ENCODE measurements around the gene PAPOLG.
"Not testable (repeated sequence)": the region's sequence is repeated elsewhere in the genome, so short reads cannot be mapped to it uniquely, and the experiment has no call there.

The PAPOLG gene

DNA sequence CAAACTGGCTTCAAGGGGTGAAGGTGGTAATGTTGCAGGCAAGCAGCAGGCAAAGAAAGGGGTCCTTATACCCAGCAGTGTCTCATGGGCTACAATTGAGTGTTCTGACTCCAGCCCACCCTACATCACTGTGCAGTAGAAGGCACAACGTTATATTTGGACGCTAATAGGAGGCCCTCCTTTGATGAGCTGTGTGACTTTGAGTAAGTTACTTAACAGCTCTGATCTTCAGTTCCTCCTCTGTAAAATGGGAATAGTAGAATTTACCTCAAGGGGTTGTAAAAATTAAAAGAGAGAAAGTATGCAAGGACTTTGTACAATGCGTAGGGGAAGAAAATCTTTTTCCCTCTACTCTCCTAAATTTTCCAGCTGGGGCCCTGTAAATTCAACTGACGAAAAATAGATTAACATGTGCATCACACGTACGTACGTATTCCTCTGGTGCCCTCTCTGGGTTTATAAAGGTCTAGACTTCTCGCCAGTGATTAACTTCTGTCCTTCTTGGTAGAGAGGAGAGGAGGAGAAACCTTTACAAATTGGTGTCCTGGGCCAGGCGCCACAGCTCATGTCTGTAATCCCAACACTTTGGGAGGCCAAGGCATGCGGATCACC, 67.7 kb downstream of the PAPOLG start:
- no peak for DNase-seq (ENCODE audit: low read depth)

DNA sequence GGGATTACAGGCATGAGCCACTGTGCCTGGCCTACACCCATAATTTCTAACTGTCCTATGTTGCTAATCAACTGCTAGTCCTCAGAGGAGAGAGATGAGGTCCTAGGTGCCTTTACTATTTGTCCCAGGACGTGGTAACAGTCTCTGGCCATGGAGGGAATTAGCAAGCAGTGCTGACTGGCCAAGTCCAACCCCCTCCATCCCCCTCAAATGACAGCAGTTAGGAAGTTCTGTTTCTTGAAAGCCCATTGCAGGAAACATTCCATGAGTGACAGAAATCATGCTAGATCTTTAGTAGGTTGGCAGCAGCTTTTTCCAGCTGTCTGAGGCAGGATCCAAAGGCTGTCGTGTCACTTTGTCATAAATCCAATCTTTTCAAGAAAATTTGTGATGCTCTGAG, 69.6 kb downstream of the PAPOLG start:
- no peak for DNase-seq (ENCODE audit: low read depth)

DNA sequence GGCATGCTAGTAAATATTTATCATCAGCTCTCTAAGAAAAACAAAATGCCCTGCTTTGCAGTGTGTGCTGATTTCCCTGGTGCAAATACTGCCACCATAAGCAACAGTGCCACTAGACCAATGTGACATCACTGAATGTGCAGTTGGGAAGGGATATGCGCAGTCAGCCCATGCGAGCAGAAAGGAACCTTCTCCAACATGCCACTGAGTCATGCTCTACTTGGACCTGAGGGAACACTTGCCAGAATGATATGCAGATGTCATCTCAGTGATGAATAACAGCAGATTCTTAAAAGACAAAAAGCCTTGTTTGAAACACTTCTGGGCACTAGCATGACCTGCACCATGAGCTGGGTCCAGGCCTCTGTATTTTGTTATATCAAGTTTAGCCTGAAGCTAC, 70.0 kb downstream of the PAPOLG start:
- DNase-seq (ENCODE audit: low read depth), result no peak

DNA sequence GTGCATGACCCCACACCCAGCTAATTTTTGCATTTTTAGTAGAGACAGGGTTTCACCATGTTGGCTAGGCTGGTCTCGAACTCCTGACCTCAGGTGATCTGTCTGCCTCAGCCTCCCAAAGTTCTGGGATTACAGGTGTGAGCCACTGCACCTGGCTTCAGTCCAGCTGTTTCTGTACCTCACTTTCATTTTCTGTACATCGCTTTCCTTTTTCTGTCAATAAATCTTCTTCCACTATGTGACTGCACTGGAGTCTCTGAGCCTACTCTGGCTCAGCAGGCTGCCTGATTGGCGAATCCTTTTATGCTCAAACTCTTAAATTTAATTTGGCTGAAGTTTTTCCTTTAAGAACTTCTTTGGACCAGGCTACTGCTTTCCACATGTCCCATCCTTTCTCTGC, 70.8 kb downstream of the PAPOLG start:
- not testable (repeated sequence) for DNase-seq (ENCODE audit: low read depth)

DNA sequence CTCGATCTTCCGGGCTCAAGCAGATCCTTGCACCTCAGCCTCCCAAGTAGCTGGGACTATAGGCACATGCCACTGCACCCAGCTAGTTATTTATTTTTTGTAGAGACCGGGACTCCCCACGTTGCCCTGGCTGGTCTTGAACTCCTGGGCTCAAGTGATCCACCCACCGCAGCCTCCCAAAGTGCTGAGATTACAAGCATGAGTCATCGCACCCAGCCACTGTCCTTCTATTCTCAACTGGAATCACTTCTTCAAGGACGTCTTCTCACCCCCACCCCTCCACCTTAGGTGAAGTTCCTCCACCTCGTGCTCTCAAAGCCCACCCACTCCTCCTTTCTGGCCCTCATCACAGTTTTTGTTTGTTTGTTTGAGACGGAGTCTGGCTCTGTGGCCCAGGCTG, 71.3 kb downstream of the PAPOLG start:
- no peak for DNase-seq (ENCODE audit: low read depth)

DNA sequence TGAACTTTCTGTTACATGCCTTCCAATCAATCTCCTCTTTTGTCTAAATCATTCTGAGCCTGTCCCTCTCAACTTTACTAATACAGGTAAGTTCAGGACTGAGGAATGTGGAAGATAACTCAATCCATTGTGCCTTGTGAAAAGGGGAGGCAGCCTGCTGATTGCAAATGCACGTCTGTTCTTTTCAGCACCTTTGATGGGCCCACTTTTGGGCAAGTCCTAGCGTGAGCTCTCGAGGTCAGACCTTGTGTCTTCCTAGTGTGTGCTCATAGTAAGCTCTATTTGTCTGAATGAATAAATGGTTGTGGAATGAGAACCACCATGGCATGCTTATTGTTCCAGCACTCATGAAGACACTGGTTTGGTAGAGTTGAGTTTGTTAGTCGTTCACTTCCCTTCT, 74.9 kb downstream of the PAPOLG start:
- no peak for DNase-seq (ENCODE audit: low read depth)

DNA sequence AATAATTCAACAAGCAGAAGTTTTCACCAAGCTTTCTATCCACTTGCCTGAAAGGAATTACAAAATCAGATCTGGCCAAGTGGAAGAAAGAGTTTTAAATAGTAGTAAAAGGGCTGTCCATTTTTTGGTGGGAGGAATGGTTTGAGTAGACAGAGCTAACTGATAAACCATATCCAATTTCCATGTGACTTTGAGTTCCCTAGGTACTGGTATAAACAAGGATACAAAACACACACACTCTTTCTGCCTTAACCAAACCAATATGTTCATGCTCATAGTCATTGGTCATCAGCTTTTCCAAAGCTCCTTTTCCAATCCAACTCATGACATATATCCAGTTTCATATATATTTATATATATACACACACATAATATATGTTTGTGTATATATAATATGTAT, 75.9 kb downstream of the PAPOLG start:
- DNase-seq (ENCODE audit: low read depth), result no peak

DNA sequence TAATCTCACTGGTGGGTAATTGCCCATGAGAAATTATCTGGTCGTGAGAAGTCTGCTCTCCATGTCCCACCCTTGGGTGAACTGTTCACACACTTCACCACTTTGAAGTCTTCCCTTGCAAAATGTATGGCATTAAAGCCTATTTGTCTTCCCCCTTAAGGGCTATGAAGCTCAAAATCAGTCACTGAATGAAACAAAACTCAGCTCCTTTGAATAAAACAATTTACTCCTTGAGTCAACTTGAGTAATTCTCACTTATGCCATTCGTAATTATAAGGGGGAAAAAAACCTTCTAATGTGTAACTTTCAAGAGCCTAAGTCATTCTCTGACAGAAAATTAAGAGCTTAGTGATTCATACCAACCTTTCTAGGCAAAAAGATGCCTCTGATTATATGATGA, 76.6 kb downstream of the PAPOLG start:
- no peak for DNase-seq (ENCODE audit: low read depth)

DNA sequence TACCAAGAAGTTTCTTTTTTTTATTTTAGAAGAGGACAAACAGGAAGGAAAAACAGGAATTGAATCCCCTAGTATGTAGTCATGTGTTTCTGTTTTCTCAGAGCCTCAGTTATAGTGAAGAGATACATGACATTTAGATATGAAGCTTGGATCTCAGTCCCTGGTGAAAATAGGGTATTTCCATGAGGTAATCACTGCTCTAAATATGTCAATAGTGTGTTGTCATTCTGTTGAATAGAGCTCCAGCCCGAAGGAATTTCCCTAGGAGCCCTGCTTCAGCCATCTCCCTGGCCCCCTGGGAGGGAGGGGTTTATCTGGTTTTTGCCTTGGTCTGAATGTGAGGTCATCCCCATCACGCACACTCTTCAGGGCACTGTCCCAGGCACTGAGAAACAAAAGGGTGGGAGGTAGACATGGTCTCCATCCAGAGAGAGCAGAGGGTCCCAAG, 78.2 kb downstream of the PAPOLG start:
- no peak for DNase-seq (ENCODE audit: low read depth)

DNA sequence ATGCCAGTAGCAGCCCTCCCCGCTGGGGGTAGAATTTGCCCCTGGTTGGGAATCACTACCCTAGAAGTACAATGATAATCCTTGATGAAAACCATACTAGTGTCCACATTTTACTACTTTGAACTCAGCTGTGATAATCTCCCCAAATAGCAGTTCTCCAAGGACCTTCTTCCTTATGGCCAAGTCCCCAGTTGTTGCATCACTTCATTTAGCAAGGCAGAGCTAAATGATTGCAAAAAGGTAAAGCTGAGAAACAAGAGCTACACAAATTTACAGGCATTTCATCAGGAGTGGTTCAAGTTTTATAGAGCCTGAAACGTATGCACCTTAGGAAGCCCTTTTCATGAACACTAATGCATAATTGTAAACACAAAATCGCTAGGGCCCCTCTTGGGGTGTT, 80.4 kb downstream of the PAPOLG start:
- DNase-seq (ENCODE audit: low read depth), result no peak

DNA sequence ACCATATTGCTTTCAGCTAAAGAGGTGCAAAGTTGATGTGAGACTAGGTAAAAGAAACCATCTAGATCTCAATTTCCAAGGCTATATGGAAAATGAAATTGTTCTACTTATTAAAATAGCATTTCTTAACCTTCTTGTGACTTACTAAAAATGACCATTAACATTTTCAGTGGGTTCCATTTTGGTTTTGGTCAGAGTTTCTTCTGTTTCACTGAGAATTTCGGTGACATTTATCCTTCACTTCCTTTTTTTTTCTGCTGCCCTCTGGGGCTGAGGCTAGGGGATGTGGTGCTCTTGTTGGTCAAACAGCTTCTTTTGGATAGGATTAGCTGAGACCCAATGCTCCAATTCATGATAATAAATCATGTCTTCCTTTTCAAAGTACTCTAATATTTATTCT, 81.1 kb downstream of the PAPOLG start:
- no peak for DNase-seq (ENCODE audit: low read depth)

DNA sequence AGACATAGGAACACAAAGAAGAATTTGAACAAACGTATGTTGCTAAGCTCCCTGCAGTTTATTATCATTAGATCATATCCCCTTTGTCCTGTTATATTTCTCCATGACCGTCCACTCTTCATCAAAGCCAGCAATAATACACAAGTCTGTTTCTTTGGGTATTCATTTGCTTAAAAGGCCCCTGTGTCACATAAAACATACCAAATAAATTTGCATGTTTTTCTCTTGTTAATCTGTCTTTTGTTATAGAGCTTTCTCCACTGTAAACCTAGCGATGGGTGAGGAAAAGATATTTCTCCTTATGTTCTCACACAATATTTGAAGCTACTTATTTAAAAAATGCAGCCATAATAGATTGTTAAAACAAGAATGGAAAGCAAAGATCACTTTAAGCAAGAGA, 82.4 kb downstream of the PAPOLG start:
- no peak for DNase-seq (ENCODE audit: low read depth)

DNA sequence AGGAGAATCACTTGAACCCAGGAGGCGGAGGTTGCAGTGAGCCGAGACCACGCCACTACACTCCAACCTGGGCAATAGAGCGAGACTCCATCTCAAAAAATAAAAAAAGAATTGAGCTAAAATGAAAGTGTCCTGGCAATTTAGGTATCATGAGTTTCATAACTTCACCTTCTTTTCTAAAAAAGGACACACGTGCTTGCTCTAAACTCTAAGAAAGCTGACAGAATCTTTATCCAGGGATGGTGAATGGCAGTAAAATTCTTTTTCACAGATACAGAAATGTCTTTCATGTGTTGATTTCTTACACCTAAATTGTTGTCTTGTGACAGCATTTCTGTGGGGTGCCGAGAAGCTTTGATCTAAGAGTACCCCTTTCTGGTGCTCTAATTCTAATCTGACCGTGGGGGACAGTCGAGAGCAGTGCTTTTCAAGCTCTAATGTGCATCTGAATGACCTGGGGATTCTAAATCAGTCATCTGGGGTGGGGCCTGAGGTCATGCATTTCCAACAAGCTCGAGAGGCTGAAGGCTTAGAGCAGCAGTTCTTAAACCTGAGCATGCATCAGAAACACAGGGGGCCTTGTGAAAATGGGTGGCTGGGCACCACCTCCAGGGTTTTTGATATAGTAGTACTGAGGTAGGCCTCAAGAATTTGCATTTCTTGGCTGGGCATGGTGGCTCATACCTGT, 83.2 kb downstream of the PAPOLG start:
- no peak for DNase-seq (ENCODE audit: low read depth)

DNA sequence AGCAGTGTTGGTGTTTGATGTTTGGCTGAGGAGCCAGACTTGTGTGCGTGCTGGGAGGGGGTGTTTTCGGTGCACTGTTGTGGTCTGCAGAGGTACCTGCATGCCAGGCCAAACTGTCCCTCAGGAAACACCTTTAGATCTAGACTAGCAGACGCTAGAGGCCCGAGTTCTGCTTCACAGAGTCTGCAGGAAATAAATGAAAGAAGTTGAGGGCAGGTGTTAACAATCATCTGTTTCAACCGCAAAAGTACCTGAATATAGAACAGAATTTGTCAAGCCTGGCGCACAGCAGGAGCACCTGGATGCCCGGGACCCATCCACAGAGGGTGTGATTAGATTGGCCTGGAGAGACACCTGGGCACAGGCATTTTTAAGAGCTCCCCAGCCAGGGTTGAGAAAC, 84.8 kb downstream of the PAPOLG start:
- DNase-seq (ENCODE audit: low read depth), result no peak

DNA sequence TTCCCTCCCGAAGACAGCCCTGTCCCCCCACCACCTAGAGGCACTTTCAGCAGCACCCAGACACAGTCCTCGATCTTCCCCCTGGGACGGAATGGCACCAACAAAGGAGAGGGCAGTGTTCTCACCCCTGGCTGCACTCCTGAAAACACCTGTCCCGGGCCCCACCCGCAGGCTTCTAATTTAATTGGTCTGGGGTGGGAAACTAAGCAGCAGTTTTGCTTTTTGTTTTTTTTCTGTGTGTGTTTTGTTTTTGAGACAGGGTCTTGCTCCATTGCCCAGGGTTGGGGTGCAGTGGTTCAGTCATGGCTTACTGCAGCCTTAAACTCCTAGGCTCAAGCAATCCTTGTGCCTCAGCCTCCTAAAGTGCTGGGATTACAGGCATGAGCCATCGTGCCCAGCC, 86.9 kb downstream of the PAPOLG start:
- DNase-seq (ENCODE audit: low read depth), result no peak

DNA sequence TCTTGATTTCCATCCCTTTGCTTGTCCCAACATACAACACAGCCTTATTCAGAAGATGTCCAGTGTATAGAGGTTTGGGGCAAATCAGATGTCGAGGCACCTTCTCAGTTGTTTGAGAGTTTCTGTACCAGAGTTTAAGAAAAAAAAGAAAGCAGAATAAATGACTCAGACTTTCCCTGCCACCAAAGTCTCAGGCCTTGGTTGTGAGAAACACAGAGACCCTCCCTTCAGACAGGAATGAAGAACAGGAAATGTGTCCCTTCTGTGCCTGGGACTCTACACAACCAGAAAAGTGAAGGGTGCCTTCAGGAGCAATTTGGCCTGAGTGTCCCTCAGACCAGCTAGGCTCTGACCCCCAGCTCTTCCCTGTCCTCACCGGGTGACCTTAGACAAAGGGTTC, 88.0 kb downstream of the PAPOLG start:
- no peak for DNase-seq (ENCODE audit: low read depth)

DNA sequence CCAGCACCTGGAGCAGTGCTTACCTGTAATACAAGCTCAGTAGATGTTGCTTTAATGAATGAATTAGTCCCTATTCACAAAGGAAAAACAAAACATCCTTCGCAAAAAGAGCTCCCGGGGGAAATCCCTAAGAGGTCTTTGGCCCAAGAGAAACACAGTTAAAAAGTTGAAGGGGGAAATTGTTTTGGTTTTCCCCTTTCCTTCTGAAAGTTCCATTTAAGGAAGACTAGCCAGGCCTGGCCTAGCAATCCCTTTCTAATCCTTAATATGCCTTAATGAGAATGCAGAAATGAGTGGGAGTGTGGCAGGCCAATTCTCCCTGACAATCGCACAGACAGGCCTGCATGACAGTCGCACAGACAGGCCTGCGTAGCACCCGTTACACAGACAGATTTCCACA, 91.8 kb downstream of the PAPOLG start:
- no peak for DNase-seq (ENCODE audit: low read depth)

All from stimulated activated CD8-positive, alpha-beta memory T cell treated with anti-CD3 and anti-CD28 coated beads, Interleukin-12 subunit alpha, Interleukin-12 subunit beta, amount 100 ng/mL, for 4 hours (primary cell).